Endodermal cell (in vitro differentiated cells): ENCODE measurements around the gene CALD1. TPM values are rescaled to one million over a fixed set of nuclear protein-coding genes. Genes with fewer than 3 reads are reported as not detected.

Experiments used
- DNase-seq: peaks from one replicate; pipeline ENCODE4 v3.0.0-alpha.2; 2017
- H3K27ac ChIP-seq: 2 replicates; pipeline ENCODE4 v1.5.1; 2013; ENCODE audit warnings: mild to moderate bottlenecking, low read depth, low read length, moderate library complexity
- H3K27me3 ChIP-seq: 2 replicates; pipeline ENCODE4 v1.6.1; 2013; ENCODE audit warnings: mild to moderate bottlenecking, low read length, moderate library complexity; ENCODE audit not compliant: insufficient read depth, control insufficient read depth, poor library complexity, severe bottlenecking
- H3K36me3 ChIP-seq: 2 replicates; pipeline ENCODE4 v1.7.0; 2013; ENCODE audit warnings: mild to moderate bottlenecking, low read length, moderate library complexity; ENCODE audit not compliant: control insufficient read depth, insufficient read depth
- H3K4me1 ChIP-seq: one replicate; pipeline ENCODE4 v1.7.0; 2013; ENCODE audit warnings: low read length; ENCODE audit not compliant: control insufficient read depth, insufficient read depth
- H3K4me3 ChIP-seq: 2 replicates; pipeline ENCODE4 v1.5.1; 2013; ENCODE audit warnings: mild to moderate bottlenecking, low read length, moderate library complexity
- H3K9ac ChIP-seq: 2 replicates; pipeline ENCODE4 v1.6.1; 2013; ENCODE audit warnings: mild to moderate bottlenecking, low read length, moderate library complexity; ENCODE audit not compliant: poor library complexity, severe bottlenecking; ENCODE audit errors: extremely low read depth
- H3K9me3 ChIP-seq: 2 replicates; pipeline ENCODE4 v1.6.1; 2013; ENCODE audit warnings: mild to moderate bottlenecking, low read length, moderate library complexity; ENCODE audit not compliant: control insufficient read depth
- H3K27ac Mint-ChIP-seq: 2 replicates; pipeline ENCODE4 v1.8.0; 2020; ENCODE audit warnings: mixed read lengths
- H3K27me3 Mint-ChIP-seq: 2 replicates; pipeline ENCODE4 v1.8.0; 2021; ENCODE audit warnings: mild to moderate bottlenecking, mixed read lengths; ENCODE audit not compliant: insufficient read depth
- H3K36me3 Mint-ChIP-seq: 2 replicates; pipeline ENCODE4 v1.8.0; 2020; ENCODE audit warnings: low read depth, mixed read lengths
- H3K4me1 Mint-ChIP-seq: 2 replicates; pipeline ENCODE4 v1.8.0; 2020; ENCODE audit warnings: mixed read lengths
- H3K4me3 Mint-ChIP-seq: 2 replicates; pipeline ENCODE4 v1.8.0; 2020; ENCODE audit warnings: mild to moderate bottlenecking, moderate library complexity, mixed read lengths
- H3K9me3 Mint-ChIP-seq: 2 replicates; pipeline ENCODE4 v1.8.0; 2020; ENCODE audit warnings: mild to moderate bottlenecking, mixed read lengths
- WGBS, 2 experiments: methylation state at CpG; one replicate each; pipeline versions ENCODE4 v1.1.5 to v1.1.7; 2013; ENCODE audit warnings: missing lambda C conversion rate in 2 of 2, mixed read lengths in 1 of 2; ENCODE audit not compliant: insufficient coverage in 1 of 2, insufficient read length in 1 of 2; 5-methylcytosine and 5-hydroxymethylcytosine counted together
- total RNA-seq, 2 donors: library from RNA; stranded (reverse); fragmentation: NEBNext Ultra II Directional in 1 of 2; extraction: Animal tissue kit (Norgen Biotek cat#: 25700) in 1 of 2; gene quantifications; 2 replicates in 1 of 2; 3 replicates in 1 of 2; pipeline ENCODE4 v1.2.1, GENCODE V29; 2021
- TF ChIP-seq, protein P1 (sequence below): fragments of 200-600 bp; sonication (generic); conservative IDR thresholded peaks from 2 replicates; pipeline ENCODE4 v1.5.0; 2021; ENCODE audit warnings: antibody characterized with exemption, mild to moderate bottlenecking

CALD1 gene
- total RNA-seq, 2 donors from 2014 or later = 111 to 132 TPM

GRCh38 chr7:134875867-134876266 lies 96.4 kb downstream of the CALD1 start:
- H3K4me1 Mint-ChIP-seq = peaks cover 16% of the 10 kb centered on the region
- 89 to 96% methylated on average over 5 of the region's 5 CpGs for WGBS, 2 experiments
- H3K36me3 Mint-ChIP-seq = no peaks in the 10 kb centered on the region
- H3K9me3 Mint-ChIP-seq = no peaks in the 10 kb centered on the region
- no peak overlapping the region for H3K27ac Mint-ChIP-seq
- H3K9me3 ChIP-seq = no peaks in the 10 kb centered on the region
- TF ChIP-seq, protein P1, sequence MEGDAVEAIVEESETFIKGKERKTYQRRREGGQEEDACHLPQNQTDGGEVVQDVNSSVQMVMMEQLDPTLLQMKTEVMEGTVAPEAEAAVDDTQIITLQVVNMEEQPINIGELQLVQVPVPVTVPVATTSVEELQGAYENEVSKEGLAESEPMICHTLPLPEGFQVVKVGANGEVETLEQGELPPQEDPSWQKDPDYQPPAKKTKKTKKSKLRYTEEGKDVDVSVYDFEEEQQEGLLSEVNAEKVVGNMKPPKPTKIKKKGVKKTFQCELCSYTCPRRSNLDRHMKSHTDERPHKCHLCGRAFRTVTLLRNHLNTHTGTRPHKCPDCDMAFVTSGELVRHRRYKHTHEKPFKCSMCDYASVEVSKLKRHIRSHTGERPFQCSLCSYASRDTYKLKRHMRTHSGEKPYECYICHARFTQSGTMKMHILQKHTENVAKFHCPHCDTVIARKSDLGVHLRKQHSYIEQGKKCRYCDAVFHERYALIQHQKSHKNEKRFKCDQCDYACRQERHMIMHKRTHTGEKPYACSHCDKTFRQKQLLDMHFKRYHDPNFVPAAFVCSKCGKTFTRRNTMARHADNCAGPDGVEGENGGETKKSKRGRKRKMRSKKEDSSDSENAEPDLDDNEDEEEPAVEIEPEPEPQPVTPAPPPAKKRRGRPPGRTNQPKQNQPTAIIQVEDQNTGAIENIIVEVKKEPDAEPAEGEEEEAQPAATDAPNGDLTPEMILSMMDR = no peak
- peaks cover 3% of the 10 kb centered on the region for H3K4me1 ChIP-seq
- H3K27me3 ChIP-seq = no peaks in the 10 kb centered on the region
- H3K9ac ChIP-seq = no peak overlapping the region
- no peak overlapping the region for H3K4me3 ChIP-seq
- no peaks in the 10 kb centered on the region for H3K36me3 ChIP-seq
- no peak for DNase-seq
- no peak overlapping the region for H3K4me3 Mint-ChIP-seq
- no peak overlapping the region for H3K27ac ChIP-seq
- no peaks in the 10 kb centered on the region for H3K27me3 Mint-ChIP-seq

GRCh38 chr7:134878746-134879357 lies 99.4 kb downstream of the CALD1 start:
- Mint-ChIP-seq H3K36me3 (no peaks in the 10 kb centered on the region), H3K9me3 (no peaks in the 10 kb centered on the region), H3K4me1 (peaks cover 36% of the 10 kb centered on the region), H3K27ac (no peak overlapping the region), H3K4me3 (no peak overlapping the region), H3K27me3 (no peaks in the 10 kb centered on the region)
- Histone ChIP-seq H3K9me3 (no peaks in the 10 kb centered on the region), H3K27me3 (no peaks in the 10 kb centered on the region), H3K27ac (no peak overlapping the region), H3K36me3 (no peaks in the 10 kb centered on the region), H3K9ac (no peak overlapping the region), H3K4me1 (peaks cover 7% of the 10 kb centered on the region), H3K4me3 (no peak overlapping the region)
- DNase-seq = no peak
- TF ChIP-seq, protein P1 = no peak

DNA sequence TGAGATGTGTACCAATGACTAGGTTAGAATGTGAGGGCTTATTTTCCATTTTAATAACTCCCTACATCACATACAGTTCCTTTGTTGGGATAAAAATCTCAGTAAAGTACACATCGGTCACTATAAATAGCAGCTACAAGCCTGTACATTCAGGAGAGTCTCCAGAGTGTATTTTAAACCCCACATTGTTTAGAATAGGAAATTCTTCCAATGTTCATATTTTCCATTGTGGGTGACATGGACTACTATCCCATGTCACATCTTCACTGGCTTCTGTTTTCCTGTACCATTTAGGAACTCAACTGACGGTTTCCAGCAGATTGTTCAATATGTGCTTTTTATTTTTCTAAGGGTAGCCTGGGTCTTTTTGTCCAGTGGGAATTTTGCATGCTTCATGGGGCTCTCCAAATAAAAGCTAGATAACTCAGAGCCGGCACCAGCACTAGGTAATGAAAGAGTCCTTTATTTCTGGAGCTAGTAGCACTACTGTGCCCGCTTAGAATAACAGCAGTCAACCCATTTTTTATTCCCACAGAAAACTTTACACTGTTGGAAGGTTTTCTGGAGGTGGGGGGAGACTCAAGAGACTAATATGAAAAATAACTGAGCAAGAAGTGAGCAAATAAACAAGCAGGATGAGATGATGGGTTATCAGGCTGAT lies 100.5 kb downstream of the CALD1 start:
- H3K4me3 ChIP-seq = no peak overlapping the region
- H3K27me3 Mint-ChIP-seq = no peaks in the 10 kb centered on the region
- H3K4me3 Mint-ChIP-seq = no peak overlapping the region
- peaks cover 7% of the 10 kb centered on the region for H3K4me1 ChIP-seq
- H3K36me3 Mint-ChIP-seq = no peaks in the 10 kb centered on the region
- TF ChIP-seq, protein P1 = no peak
- H3K9me3 ChIP-seq = no peaks in the 10 kb centered on the region
- H3K4me1 Mint-ChIP-seq = peaks cover 36% of the 10 kb centered on the region
- 85 to 92% methylated on average over 2 to 3 of the region's 4 CpGs for WGBS, 2 experiments
- H3K27ac Mint-ChIP-seq = no peak overlapping the region
- H3K9ac ChIP-seq = no peak overlapping the region
- no peak overlapping the region for H3K27ac ChIP-seq
- no peak for DNase-seq
- H3K36me3 ChIP-seq = no peaks in the 10 kb centered on the region
- H3K27me3 ChIP-seq = no peaks in the 10 kb centered on the region
- no peaks in the 10 kb centered on the region for H3K9me3 Mint-ChIP-seq
